ENCODE results near the gene RAP1GAP2. TPM values are rescaled to one million over a fixed set of nuclear protein-coding genes. Genes with fewer than 3 reads are reported as not detected.

RAP1GAP2 gene
- total RNA-seq, 1 donor from 2014 or later = 8.6 TPM

DNA sequence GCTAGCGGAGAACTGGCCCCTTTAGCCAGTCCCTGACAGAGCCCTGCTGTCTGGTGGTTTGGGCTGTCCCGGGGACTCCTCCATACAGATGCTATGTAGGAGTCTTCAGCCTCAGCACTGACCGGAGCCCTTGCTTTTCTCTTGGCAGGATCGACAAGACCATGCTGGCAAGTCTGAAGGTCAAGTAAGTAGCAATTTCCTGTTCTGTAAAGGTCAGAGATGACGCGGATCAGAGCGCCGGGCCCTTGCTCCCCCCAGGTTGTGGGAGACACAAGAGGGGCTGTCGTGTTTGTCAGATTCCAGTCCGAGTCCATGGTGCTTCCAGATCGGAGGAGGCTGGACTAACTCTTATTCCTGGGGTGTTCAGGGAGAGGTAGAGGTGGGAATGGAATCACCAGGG, 4.1 kb downstream of the RAP1GAP2 start:
- H3K4me1 ChIP-seq (ENCODE audit: insufficient read depth, low read length) = no peaks in the 10 kb centered on the region
- no peak overlapping the region for H3K9ac ChIP-seq (ENCODE audit: low read length)
- FAIRE-seq (no peak), DNase-seq (ENCODE audit: low read depth) (no peak)
- H3K79me2 ChIP-seq (ENCODE audit: insufficient read depth, low read length) = no peaks in the 10 kb centered on the region
- no peak overlapping the region for H2AFZ ChIP-seq (ENCODE audit: low read depth, low read length)
- TF ChIP-seq EZH2 (IDR thresholded peaks at IDR 0.05; ENCODE audit: insufficient read depth, low read length) = no peak
- TF ChIP-seq, protein P1, sequence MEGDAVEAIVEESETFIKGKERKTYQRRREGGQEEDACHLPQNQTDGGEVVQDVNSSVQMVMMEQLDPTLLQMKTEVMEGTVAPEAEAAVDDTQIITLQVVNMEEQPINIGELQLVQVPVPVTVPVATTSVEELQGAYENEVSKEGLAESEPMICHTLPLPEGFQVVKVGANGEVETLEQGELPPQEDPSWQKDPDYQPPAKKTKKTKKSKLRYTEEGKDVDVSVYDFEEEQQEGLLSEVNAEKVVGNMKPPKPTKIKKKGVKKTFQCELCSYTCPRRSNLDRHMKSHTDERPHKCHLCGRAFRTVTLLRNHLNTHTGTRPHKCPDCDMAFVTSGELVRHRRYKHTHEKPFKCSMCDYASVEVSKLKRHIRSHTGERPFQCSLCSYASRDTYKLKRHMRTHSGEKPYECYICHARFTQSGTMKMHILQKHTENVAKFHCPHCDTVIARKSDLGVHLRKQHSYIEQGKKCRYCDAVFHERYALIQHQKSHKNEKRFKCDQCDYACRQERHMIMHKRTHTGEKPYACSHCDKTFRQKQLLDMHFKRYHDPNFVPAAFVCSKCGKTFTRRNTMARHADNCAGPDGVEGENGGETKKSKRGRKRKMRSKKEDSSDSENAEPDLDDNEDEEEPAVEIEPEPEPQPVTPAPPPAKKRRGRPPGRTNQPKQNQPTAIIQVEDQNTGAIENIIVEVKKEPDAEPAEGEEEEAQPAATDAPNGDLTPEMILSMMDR (IDR thresholded peaks at IDR 0.05; ENCODE audit: insufficient read depth, low read depth, low read length) = no peak
- Mint-ChIP-seq H3K27ac (ENCODE audit: unreplicated experiment) (no peak overlapping the region), H3K27me3 (ENCODE audit: low read depth, unreplicated experiment) (peaks cover 45% of the 10 kb centered on the region), H3K9me3 (ENCODE audit: unreplicated experiment) (no peaks in the 10 kb centered on the region), H3K4me1 (ENCODE audit: low read depth, unreplicated experiment) (no peaks in the 10 kb centered on the region), H3K36me3 (ENCODE audit: low read depth, unreplicated experiment) (peaks cover 2% of the 10 kb centered on the region), H3K4me3 (ENCODE audit: unreplicated experiment) (no peak overlapping the region)
- H3K4me2 ChIP-seq (ENCODE audit: low read length) = no peak overlapping the region
- no peaks in the 10 kb centered on the region for H3K9me3 ChIP-seq (ENCODE audit: insufficient read depth, low read depth, low read length)
- H4K20me1 ChIP-seq (ENCODE audit: insufficient read depth, low read length) = no peaks in the 10 kb centered on the region
- H3K27ac ChIP-seq (ENCODE audit: low read depth, low read length) = no peak overlapping the region
- H3K27me3 ChIP-seq (ENCODE audit: insufficient read depth, low read length) = peaks cover 19% of the 10 kb centered on the region
- H3K4me3 ChIP-seq (ENCODE audit: insufficient read depth, low read depth, low read length) = no peak overlapping the region
- H3K36me3 ChIP-seq (ENCODE audit: insufficient read depth, low read length) = no peaks in the 10 kb centered on the region

DNA sequence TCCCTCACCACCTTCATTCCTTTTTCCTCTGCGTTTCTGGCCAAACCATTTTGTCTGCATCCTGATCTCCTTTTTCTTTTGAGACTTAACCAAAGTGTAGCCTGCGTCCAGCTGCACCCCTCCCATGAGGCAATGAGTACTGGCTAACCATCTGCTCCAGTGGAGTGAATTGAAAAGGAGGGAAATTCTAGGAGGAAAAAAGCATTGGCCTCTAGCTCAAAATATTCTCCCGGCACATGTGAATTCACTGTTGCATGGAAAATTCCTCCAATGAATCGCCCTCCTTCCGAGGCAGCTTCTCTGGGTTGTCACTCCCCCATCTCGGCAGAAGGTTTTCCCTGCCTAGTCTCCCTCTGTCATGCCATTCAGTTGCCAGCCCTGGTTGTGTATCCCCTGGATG, 5.6 kb downstream of the RAP1GAP2 start:
- Mint-ChIP-seq H3K9me3 (ENCODE audit: unreplicated experiment) (no peaks in the 10 kb centered on the region), H3K36me3 (ENCODE audit: low read depth, unreplicated experiment) (peaks cover 2% of the 10 kb centered on the region), H3K27me3 (ENCODE audit: low read depth, unreplicated experiment) (peaks cover 34% of the 10 kb centered on the region), H3K4me1 (ENCODE audit: low read depth, unreplicated experiment) (no peaks in the 10 kb centered on the region), H3K27ac (ENCODE audit: unreplicated experiment) (no peak overlapping the region), H3K4me3 (ENCODE audit: unreplicated experiment) (no peak overlapping the region)
- no peak for DNase-seq (ENCODE audit: low read depth)
- Histone ChIP-seq H3K27me3 (ENCODE audit: insufficient read depth, low read length) (peaks cover 19% of the 10 kb centered on the region), H3K36me3 (ENCODE audit: insufficient read depth, low read length) (no peaks in the 10 kb centered on the region), H4K20me1 (ENCODE audit: insufficient read depth, low read length) (no peaks in the 10 kb centered on the region), H3K4me1 (ENCODE audit: insufficient read depth, low read length) (no peaks in the 10 kb centered on the region), H3K27ac (ENCODE audit: low read depth, low read length) (no peak overlapping the region), H2AFZ (ENCODE audit: low read depth, low read length) (no peak overlapping the region), H3K4me2 (ENCODE audit: low read length) (no peak overlapping the region), H3K4me3 (ENCODE audit: insufficient read depth, low read depth, low read length) (no peak overlapping the region), H3K9me3 (ENCODE audit: insufficient read depth, low read depth, low read length) (no peaks in the 10 kb centered on the region), H3K79me2 (ENCODE audit: insufficient read depth, low read length) (no peaks in the 10 kb centered on the region), H3K9ac (ENCODE audit: low read length) (no peak overlapping the region)
- no peak for TF ChIP-seq EZH2 (IDR thresholded peaks at IDR 0.05; ENCODE audit: insufficient read depth, low read length)
- TF ChIP-seq, protein P1 (IDR thresholded peaks at IDR 0.05; ENCODE audit: insufficient read depth, low read depth, low read length) = no peak
- FAIRE-seq = no peak

DNA sequence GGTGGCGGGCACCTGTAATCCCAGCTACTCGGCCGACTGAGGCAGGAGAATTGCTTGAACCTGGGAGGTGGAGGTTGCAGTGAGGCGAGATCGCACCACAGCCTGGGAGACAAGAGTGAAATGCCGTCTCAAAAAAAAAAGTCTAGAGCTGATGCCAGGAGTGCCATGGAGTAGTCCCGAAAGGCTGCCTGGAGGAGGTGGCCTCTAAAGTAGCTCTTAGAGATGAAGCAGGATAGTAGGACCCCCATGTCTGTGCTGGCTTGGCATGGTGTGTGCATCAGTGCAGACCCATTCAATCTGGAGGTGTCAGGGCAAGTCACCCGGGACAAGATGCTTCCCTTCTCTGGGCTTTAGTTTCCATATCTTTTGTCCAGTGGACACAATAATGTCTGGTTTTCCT, 6.3 kb downstream of the RAP1GAP2 start:
- no peak for TF ChIP-seq EZH2 (IDR thresholded peaks at IDR 0.05; ENCODE audit: insufficient read depth, low read length)
- TF ChIP-seq, protein P1 (IDR thresholded peaks at IDR 0.05; ENCODE audit: insufficient read depth, low read depth, low read length) = no peak
- H3K4me2 ChIP-seq (ENCODE audit: low read length) = no peak overlapping the region
- H3K27ac ChIP-seq (ENCODE audit: low read depth, low read length) = no peak overlapping the region
- H3K4me1 ChIP-seq (ENCODE audit: insufficient read depth, low read length) = no peaks in the 10 kb centered on the region
- H3K36me3 ChIP-seq (ENCODE audit: insufficient read depth, low read length) = no peaks in the 10 kb centered on the region
- FAIRE-seq (no peak), DNase-seq (ENCODE audit: low read depth) (no peak)
- no peak overlapping the region for H3K4me3 Mint-ChIP-seq (ENCODE audit: unreplicated experiment)
- no peaks in the 10 kb centered on the region for H3K79me2 ChIP-seq (ENCODE audit: insufficient read depth, low read length)
- no peak overlapping the region for H3K9ac ChIP-seq (ENCODE audit: low read length)
- H3K27ac Mint-ChIP-seq (ENCODE audit: unreplicated experiment) = no peak overlapping the region
- H3K9me3 ChIP-seq (ENCODE audit: insufficient read depth, low read depth, low read length) = no peaks in the 10 kb centered on the region
- H3K9me3 Mint-ChIP-seq (ENCODE audit: unreplicated experiment) = no peaks in the 10 kb centered on the region
- H3K27me3 Mint-ChIP-seq (ENCODE audit: low read depth, unreplicated experiment) = peaks cover 33% of the 10 kb centered on the region
- peaks cover 19% of the 10 kb centered on the region for H3K27me3 ChIP-seq (ENCODE audit: insufficient read depth, low read length)
- H2AFZ ChIP-seq (ENCODE audit: low read depth, low read length) = no peak overlapping the region
- H3K4me1 Mint-ChIP-seq (ENCODE audit: low read depth, unreplicated experiment) = peaks cover 3% of the 10 kb centered on the region
- peaks cover 2% of the 10 kb centered on the region for H3K36me3 Mint-ChIP-seq (ENCODE audit: low read depth, unreplicated experiment)
- H3K4me3 ChIP-seq (ENCODE audit: insufficient read depth, low read depth, low read length) = no peak overlapping the region
- no peaks in the 10 kb centered on the region for H4K20me1 ChIP-seq (ENCODE audit: insufficient read depth, low read length)
